A549 (cell line): ENCODE measurements around the gene ATP2B3.

Source experiments
- HDAC2 ChIP-seq: fragments of 200-600 bp; sonication (generic); IDR thresholded peaks from 2 replicates; pipeline ENCODE4 v1.6.1; 2016
- POLR2A ChIP-seq: IDR thresholded peaks from 2 replicates; pipeline ENCODE4 v1.6.1; 2012; ENCODE audit warnings: mild to moderate bottlenecking, low read length
- RAD21 ChIP-seq, 2 experiments: fragments of >200 bp in 1 of 2; sonication (Bioruptor Twin) in 1 of 2; formaldehyde crosslinking in 1 of 2; IDR thresholded peaks in 1 of 2; conservative IDR thresholded peaks in 1 of 2; 2 replicates in 1 of 2; 3 replicates in 1 of 2; pipeline ENCODE4 v1.6.1; 2012 to 2018; ENCODE audit warnings: inconsistent platforms in 1 of 2
- RCOR1 ChIP-seq: fragments of 150-350 bp; IDR thresholded peaks from 2 replicates; pipeline ENCODE4 v1.6.1; 2014; ENCODE audit warnings: antibody characterized with exemption, low read length, low read depth
- TF ChIP-seq, protein P1 (sequence below): fragments of >200 bp; sonication (Bioruptor Twin); formaldehyde crosslinking; IDR thresholded peaks from 3 replicates; pipeline ENCODE4 v1.5.1; 2016
- TF ChIP-seq, protein P2 (sequence below): fragments of 150-350 bp; IDR thresholded peaks from 2 replicates; pipeline ENCODE4 v1.6.1; 2014; ENCODE audit warnings: low read depth, mild to moderate bottlenecking, low read length
- TF ChIP-seq, protein P3 (sequence below): fragments of 450-650 bp; IDR thresholded peaks from 2 replicates; pipeline ENCODE4 v1.6.1; 2014; ENCODE audit warnings: antibody characterized with exemption
- TF ChIP-seq, protein P4 (sequence below): fragments of >200 bp; sonication (Bioruptor Twin); formaldehyde crosslinking; IDR thresholded peaks from 3 replicates; pipeline ENCODE4 v1.6.1; 2016

DNA sequence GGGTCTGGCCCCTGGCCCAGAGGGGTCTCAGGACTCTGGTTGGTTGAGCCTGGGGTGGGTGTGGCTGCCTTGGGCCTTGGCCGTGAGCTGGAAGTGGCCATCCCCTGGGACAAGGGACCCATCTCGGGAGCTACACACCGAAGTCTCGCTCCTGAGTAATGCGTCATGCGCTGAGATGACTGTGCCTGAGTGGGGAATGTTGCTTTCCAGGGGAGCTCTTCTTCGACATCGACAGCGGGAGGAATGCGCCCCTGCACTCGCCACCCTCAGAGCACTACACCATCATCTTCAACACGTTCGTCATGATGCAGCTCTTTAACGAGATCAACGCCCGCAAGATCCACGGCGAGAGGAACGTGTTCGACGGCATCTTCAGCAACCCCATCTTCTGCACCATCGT lies 43.0 kb downstream of the ATP2B3 start:
- TF ChIP-seq RCOR1 (no peak), POLR2A (no peak), HDAC2 (no peak), RAD21 (conservative IDR thresholded peaks at IDR 0.05 in 1 of 2, IDR thresholded peaks at IDR 0.05 in 1 of 2) (no peak)
- TF ChIP-seq, protein P1, sequence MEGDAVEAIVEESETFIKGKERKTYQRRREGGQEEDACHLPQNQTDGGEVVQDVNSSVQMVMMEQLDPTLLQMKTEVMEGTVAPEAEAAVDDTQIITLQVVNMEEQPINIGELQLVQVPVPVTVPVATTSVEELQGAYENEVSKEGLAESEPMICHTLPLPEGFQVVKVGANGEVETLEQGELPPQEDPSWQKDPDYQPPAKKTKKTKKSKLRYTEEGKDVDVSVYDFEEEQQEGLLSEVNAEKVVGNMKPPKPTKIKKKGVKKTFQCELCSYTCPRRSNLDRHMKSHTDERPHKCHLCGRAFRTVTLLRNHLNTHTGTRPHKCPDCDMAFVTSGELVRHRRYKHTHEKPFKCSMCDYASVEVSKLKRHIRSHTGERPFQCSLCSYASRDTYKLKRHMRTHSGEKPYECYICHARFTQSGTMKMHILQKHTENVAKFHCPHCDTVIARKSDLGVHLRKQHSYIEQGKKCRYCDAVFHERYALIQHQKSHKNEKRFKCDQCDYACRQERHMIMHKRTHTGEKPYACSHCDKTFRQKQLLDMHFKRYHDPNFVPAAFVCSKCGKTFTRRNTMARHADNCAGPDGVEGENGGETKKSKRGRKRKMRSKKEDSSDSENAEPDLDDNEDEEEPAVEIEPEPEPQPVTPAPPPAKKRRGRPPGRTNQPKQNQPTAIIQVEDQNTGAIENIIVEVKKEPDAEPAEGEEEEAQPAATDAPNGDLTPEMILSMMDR: no peak
- TF ChIP-seq, protein P2, sequence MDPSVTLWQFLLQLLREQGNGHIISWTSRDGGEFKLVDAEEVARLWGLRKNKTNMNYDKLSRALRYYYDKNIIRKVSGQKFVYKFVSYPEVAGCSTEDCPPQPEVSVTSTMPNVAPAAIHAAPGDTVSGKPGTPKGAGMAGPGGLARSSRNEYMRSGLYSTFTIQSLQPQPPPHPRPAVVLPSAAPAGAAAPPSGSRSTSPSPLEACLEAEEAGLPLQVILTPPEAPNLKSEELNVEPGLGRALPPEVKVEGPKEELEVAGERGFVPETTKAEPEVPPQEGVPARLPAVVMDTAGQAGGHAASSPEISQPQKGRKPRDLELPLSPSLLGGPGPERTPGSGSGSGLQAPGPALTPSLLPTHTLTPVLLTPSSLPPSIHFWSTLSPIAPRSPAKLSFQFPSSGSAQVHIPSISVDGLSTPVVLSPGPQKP: no peak
- TF ChIP-seq, protein P3, sequence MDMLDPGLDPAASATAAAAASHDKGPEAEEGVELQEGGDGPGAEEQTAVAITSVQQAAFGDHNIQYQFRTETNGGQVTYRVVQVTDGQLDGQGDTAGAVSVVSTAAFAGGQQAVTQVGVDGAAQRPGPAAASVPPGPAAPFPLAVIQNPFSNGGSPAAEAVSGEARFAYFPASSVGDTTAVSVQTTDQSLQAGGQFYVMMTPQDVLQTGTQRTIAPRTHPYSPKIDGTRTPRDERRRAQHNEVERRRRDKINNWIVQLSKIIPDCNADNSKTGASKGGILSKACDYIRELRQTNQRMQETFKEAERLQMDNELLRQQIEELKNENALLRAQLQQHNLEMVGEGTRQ: no peak
- TF ChIP-seq, protein P4, sequence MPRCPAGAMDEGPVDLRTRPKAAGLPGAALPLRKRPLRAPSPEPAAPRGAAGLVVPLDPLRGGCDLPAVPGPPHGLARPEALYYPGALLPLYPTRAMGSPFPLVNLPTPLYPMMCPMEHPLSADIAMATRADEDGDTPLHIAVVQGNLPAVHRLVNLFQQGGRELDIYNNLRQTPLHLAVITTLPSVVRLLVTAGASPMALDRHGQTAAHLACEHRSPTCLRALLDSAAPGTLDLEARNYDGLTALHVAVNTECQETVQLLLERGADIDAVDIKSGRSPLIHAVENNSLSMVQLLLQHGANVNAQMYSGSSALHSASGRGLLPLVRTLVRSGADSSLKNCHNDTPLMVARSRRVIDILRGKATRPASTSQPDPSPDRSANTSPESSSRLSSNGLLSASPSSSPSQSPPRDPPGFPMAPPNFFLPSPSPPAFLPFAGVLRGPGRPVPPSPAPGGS: no peak
